LNCAP (cell line): ENCODE measurements around the gene LIMK2.

Experiments used
- CTCF ChIP-seq: fragments of 450-650 bp; IDR thresholded peaks from 2 replicates; pipeline ENCODE4 v1.5.1; 2017; ENCODE audit warnings: mild to moderate bottlenecking

LIMK2 gene

GRCh38 chr22:31184015-31184414 is 28.1 kb upstream of the LIMK2 start:
- TF ChIP-seq CTCF: no peak

- TF ChIP-seq CTCF: no peak
Measured at GRCh38 chr22:31185056-31185455, 27.0 kb upstream of the LIMK2 start.

- TF ChIP-seq CTCF: no peak
Measured at GRCh38 chr22:31187627-31188026, 24.5 kb upstream of the LIMK2 start.

GRCh38 chr22:31192513-31192912 is 19.6 kb upstream of the LIMK2 start:
- no peak for TF ChIP-seq CTCF

- no peak for TF ChIP-seq CTCF
Measured at GRCh38 chr22:31193092-31193491, 19.0 kb upstream of the LIMK2 start.

GRCh38 chr22:31199187-31199586 is 12.9 kb upstream of the LIMK2 start:
- TF ChIP-seq CTCF: no peak

- TF ChIP-seq CTCF: no peak
Measured at GRCh38 chr22:31206896-31207687, 5.0 kb upstream of the LIMK2 start.
